ENCODE data around the gene KAZN. TPM values are rescaled to one million over a fixed set of nuclear protein-coding genes. Genes with fewer than 3 reads are reported as not detected.

The KAZN gene
- total and polyA plus RNA-seq, 2 of the 8 experiments (the other 6 are each of a cell fraction or from before 2014, with no cell fraction given): 3.7 to 11.8 TPM

DNA sequence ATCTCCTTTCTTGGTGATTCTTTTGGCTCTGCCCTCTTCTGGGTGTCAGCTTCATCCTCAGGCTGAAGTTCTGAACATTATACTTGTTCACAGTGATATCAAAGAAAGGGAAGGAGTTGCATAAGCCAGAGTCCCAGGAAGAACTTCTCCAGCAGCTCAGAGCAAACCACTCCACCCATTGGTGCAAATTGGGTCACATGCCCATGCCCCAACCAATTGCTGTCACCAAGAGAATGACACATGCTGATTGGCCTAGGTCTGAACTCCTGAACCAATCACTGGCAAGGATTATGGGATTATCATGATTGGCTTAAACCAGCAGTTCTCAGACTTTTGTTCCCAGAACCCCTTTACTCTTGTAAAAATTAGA lies 298.6 kb downstream of the KAZN start (continued):
- TF ChIP-seq, protein P1, sequence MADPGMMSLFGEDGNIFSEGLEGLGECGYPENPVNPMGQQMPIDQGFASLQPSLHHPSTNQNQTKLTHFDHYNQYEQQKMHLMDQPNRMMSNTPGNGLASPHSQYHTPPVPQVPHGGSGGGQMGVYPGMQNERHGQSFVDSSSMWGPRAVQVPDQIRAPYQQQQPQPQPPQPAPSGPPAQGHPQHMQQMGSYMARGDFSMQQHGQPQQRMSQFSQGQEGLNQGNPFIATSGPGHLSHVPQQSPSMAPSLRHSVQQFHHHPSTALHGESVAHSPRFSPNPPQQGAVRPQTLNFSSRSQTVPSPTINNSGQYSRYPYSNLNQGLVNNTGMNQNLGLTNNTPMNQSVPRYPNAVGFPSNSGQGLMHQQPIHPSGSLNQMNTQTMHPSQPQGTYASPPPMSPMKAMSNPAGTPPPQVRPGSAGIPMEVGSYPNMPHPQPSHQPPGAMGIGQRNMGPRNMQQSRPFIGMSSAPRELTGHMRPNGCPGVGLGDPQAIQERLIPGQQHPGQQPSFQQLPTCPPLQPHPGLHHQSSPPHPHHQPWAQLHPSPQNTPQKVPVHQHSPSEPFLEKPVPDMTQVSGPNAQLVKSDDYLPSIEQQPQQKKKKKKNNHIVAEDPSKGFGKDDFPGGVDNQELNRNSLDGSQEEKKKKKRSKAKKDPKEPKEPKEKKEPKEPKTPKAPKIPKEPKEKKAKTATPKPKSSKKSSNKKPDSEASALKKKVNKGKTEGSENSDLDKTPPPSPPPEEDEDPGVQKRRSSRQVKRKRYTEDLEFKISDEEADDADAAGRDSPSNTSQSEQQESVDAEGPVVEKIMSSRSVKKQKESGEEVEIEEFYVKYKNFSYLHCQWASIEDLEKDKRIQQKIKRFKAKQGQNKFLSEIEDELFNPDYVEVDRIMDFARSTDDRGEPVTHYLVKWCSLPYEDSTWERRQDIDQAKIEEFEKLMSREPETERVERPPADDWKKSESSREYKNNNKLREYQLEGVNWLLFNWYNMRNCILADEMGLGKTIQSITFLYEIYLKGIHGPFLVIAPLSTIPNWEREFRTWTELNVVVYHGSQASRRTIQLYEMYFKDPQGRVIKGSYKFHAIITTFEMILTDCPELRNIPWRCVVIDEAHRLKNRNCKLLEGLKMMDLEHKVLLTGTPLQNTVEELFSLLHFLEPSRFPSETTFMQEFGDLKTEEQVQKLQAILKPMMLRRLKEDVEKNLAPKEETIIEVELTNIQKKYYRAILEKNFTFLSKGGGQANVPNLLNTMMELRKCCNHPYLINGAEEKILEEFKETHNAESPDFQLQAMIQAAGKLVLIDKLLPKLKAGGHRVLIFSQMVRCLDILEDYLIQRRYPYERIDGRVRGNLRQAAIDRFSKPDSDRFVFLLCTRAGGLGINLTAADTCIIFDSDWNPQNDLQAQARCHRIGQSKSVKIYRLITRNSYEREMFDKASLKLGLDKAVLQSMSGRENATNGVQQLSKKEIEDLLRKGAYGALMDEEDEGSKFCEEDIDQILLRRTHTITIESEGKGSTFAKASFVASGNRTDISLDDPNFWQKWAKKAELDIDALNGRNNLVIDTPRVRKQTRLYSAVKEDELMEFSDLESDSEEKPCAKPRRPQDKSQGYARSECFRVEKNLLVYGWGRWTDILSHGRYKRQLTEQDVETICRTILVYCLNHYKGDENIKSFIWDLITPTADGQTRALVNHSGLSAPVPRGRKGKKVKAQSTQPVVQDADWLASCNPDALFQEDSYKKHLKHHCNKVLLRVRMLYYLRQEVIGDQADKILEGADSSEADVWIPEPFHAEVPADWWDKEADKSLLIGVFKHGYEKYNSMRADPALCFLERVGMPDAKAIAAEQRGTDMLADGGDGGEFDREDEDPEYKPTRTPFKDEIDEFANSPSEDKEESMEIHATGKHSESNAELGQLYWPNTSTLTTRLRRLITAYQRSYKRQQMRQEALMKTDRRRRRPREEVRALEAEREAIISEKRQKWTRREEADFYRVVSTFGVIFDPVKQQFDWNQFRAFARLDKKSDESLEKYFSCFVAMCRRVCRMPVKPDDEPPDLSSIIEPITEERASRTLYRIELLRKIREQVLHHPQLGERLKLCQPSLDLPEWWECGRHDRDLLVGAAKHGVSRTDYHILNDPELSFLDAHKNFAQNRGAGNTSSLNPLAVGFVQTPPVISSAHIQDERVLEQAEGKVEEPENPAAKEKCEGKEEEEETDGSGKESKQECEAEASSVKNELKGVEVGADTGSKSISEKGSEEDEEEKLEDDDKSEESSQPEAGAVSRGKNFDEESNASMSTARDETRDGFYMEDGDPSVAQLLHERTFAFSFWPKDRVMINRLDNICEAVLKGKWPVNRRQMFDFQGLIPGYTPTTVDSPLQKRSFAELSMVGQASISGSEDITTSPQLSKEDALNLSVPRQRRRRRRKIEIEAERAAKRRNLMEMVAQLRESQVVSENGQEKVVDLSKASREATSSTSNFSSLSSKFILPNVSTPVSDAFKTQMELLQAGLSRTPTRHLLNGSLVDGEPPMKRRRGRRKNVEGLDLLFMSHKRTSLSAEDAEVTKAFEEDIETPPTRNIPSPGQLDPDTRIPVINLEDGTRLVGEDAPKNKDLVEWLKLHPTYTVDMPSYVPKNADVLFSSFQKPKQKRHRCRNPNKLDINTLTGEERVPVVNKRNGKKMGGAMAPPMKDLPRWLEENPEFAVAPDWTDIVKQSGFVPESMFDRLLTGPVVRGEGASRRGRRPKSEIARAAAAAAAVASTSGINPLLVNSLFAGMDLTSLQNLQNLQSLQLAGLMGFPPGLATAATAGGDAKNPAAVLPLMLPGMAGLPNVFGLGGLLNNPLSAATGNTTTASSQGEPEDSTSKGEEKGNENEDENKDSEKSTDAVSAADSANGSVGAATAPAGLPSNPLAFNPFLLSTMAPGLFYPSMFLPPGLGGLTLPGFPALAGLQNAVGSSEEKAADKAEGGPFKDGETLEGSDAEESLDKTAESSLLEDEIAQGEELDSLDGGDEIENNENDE (IDR thresholded peaks at IDR 0.05; ENCODE audit: insufficient replicate concordance, low read length): no peak
- TF ChIP-seq TEAD4 (IDR thresholded peaks at IDR 0.05; ENCODE audit: low read depth, low read length): no peak
- TF ChIP-seq BACH1 (IDR thresholded peaks at IDR 0.05; ENCODE audit: low read length): no peak
- no peak for TF ChIP-seq NRF1 (IDR thresholded peaks at IDR 0.05; ENCODE audit: low read depth, low read length)
- TF ChIP-seq MAFK (IDR thresholded peaks at IDR 0.05; ENCODE audit: low read depth, low read length): no peak
- TF ChIP-seq, protein P2, sequence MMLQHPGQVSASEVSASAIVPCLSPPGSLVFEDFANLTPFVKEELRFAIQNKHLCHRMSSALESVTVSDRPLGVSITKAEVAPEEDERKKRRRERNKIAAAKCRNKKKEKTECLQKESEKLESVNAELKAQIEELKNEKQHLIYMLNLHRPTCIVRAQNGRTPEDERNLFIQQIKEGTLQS (IDR thresholded peaks at IDR 0.05; ENCODE audit: insufficient read depth, low read depth, low read length): no peak
- TF ChIP-seq SP1 (IDR thresholded peaks at IDR 0.05; ENCODE audit: low read depth, low read length): 0 out of 2 replicates have a peak, but pooled peaks have one; percentile 27
